Astrocyte of the spinal cord (primary cell): ENCODE measurements around the gene KYNU.

Experiments
- DNase-seq: peaks from one replicate; pipeline ENCODE4 v3.0.0; 2011; ENCODE audit warnings: low read depth, low spot score
- H3K4me3 ChIP-seq: 2 replicates; pipeline ENCODE4 v1.5.1; 2011; ENCODE audit warnings: low read depth, mild to moderate bottlenecking, low read length, moderate library complexity
- CTCF ChIP-seq: IDR thresholded peaks from 2 replicates; pipeline ENCODE4 v1.5.1; 2012; ENCODE audit warnings: low read depth, mild to moderate bottlenecking, low read length, inconsistent platforms
- in situ Hi-C: cut with HindIII; loops from 2 replicates; pipeline ENCODE4 v1.10.0; 2017; ENCODE audit warnings: low sequenced_read_pairs

KYNU gene

DNA sequence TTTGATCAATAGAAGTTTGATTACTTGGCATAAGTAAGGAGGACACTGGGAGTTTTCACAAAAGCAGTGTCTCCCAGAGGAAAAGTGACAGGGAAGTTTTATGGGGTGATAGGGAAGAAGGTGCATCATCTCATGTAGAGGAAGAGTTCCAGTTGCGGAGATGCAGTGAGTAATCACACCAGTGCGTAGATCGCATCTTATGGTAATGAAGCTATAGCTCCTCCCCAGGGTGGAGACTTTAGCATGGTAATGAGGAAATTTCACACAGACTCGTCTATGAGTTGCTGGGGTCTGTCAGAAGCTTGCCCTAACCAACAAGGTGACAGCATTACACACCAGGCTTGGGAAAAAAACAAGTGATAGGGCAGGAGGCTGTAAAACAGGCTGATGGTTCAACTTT lies 49.0 kb downstream of the KYNU start:
- no peak for TF ChIP-seq CTCF
- in situ Hi-C loops, result no loop called here
- DNase-seq, result no peak
- H3K4me3 ChIP-seq, result no peak overlapping the region

GRCh38 chr2:142930835-142931398 lies 53.5 kb downstream of the KYNU start:
- no peak for DNase-seq
- no peak overlapping the region for H3K4me3 ChIP-seq
- in situ Hi-C loops, result no loop called here
- TF ChIP-seq CTCF, result no peak

DNA sequence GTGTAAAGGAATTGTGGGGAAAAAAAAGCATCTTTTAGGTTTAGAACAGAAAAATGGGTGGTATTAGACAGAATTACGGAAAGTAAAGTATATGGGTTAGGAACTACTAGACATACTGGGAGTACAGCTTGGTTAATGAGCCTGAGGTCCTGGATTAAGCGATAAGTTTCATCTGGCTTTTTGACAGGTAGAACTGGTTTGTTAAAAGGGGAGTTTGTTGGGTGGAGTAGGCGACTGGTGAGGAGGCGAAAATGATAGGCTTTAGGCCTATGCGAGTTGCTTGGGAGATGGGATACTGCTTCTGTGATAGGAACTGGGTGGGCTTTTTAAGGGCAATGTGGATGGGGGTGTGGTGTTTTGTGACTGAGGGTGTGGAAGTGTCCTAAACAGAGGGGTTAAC lies 56.5 kb downstream of the KYNU start:
- no peak for TF ChIP-seq CTCF
- in situ Hi-C loops, result no loop called here
- no peak overlapping the region for H3K4me3 ChIP-seq
- DNase-seq, result no peak

- no peak for DNase-seq
- H3K4me3 ChIP-seq, result no peak overlapping the region
- in situ Hi-C loops, result no loop called here
- no peak for TF ChIP-seq CTCF
These were observed 58.2 kb downstream of the KYNU start for GRCh38 chr2:142935563-142936089.

GRCh38 chr2:142936629-142937028 lies 59.2 kb downstream of the KYNU start:
- DNase-seq, result no peak
- in situ Hi-C loops, result no loop called here
- H3K4me3 ChIP-seq, result no peak overlapping the region
- no peak for TF ChIP-seq CTCF

GRCh38 chr2:142937347-142937746 lies 59.9 kb downstream of the KYNU start:
- in situ Hi-C loops, result no loop called here
- TF ChIP-seq CTCF, result no peak
- peak; percentile 13 for DNase-seq
- no peak overlapping the region for H3K4me3 ChIP-seq
